ENCODE measurements around the gene AOPEP.

AOPEP gene

GRCh38 chr9:94808926-94809700, 82.6 kb downstream of the AOPEP start:
- no peaks in the 10 kb centered on the region for H3K9me3 ChIP-seq (ENCODE audit: control insufficient read depth in 1 of 2, low read length in 2 of 2)
- H3K27ac ChIP-seq (ENCODE audit: low read depth, low read length) = no peak overlapping the region
- peaks cover 4 to 8% of the 10 kb centered on the region in 2 donors for H3K36me3 ChIP-seq (ENCODE audit: control insufficient read depth in 1 of 2, insufficient read depth in 2 of 2, low read length in 2 of 2)
- H3K9ac ChIP-seq (ENCODE audit: low read depth in 1 of 2, low read length in 2 of 2) = no peak overlapping the region
- H3K4me3 ChIP-seq (ENCODE audit: low read depth in 1 of 2, low read length in 2 of 2) = no peak overlapping the region
- H3K4me1 ChIP-seq (ENCODE audit: control insufficient read depth in 1 of 2, insufficient read depth in 2 of 2, low read length in 2 of 2) = peaks cover 18 to 27% of the 10 kb centered on the region in 2 donors
- no peaks in the 10 kb centered on the region for H3K27me3 ChIP-seq (ENCODE audit: control insufficient read depth in 1 of 2, insufficient read depth in 2 of 2, low read length in 2 of 2)

- Histone ChIP-seq H3K9me3 (ENCODE audit: control insufficient read depth in 1 of 2, low read length in 2 of 2) (no peaks in the 10 kb centered on the region), H3K4me3 (ENCODE audit: low read depth in 1 of 2, low read length in 2 of 2) (no peak overlapping the region), H3K27ac (ENCODE audit: low read depth, low read length) (no peak overlapping the region), H3K36me3 (ENCODE audit: control insufficient read depth in 1 of 2, insufficient read depth in 2 of 2, low read length in 2 of 2) (peaks cover 4 to 8% of the 10 kb centered on the region in 2 donors), H3K4me1 (ENCODE audit: control insufficient read depth in 1 of 2, insufficient read depth in 2 of 2, low read length in 2 of 2) (peaks cover 13 to 22% of the 10 kb centered on the region in 2 donors), H3K27me3 (ENCODE audit: control insufficient read depth in 1 of 2, insufficient read depth in 2 of 2, low read length in 2 of 2) (no peaks in the 10 kb centered on the region), H3K9ac (ENCODE audit: low read depth in 1 of 2, low read length in 2 of 2) (no peak overlapping the region)
Measured at GRCh38 chr9:94809778-94810177, 83.3 kb downstream of the AOPEP start.

- Histone ChIP-seq H3K4me1 (ENCODE audit: control insufficient read depth in 1 of 2, insufficient read depth in 2 of 2, low read length in 2 of 2) (peaks cover 4 to 9% of the 10 kb centered on the region in 2 donors), H3K27me3 (ENCODE audit: control insufficient read depth in 1 of 2, insufficient read depth in 2 of 2, low read length in 2 of 2) (no peaks in the 10 kb centered on the region), H3K36me3 (ENCODE audit: control insufficient read depth in 1 of 2, insufficient read depth in 2 of 2, low read length in 2 of 2) (peaks cover 4 to 8% of the 10 kb centered on the region in 2 donors), H3K4me3 (ENCODE audit: low read depth in 1 of 2, low read length in 2 of 2) (no peak overlapping the region), H3K27ac (ENCODE audit: low read depth, low read length) (no peak overlapping the region), H3K9ac (ENCODE audit: low read depth in 1 of 2, low read length in 2 of 2) (no peak overlapping the region), H3K9me3 (ENCODE audit: control insufficient read depth in 1 of 2, low read length in 2 of 2) (no peaks in the 10 kb centered on the region)
Measured at GRCh38 chr9:94811074-94811473, 84.6 kb downstream of the AOPEP start.

- Histone ChIP-seq H3K9ac (ENCODE audit: low read depth in 1 of 2, low read length in 2 of 2) (no peak overlapping the region), H3K4me3 (ENCODE audit: low read depth in 1 of 2, low read length in 2 of 2) (no peak overlapping the region), H3K36me3 (ENCODE audit: control insufficient read depth in 1 of 2, insufficient read depth in 2 of 2, low read length in 2 of 2) (peaks cover 2 to 6% of the 10 kb centered on the region in 2 donors), H3K4me1 (ENCODE audit: control insufficient read depth in 1 of 2, insufficient read depth in 2 of 2, low read length in 2 of 2) (no peaks in the 10 kb centered on the region), H3K9me3 (ENCODE audit: control insufficient read depth in 1 of 2, low read length in 2 of 2) (no peaks in the 10 kb centered on the region), H3K27me3 (ENCODE audit: control insufficient read depth in 1 of 2, insufficient read depth in 2 of 2, low read length in 2 of 2) (no peaks in the 10 kb centered on the region), H3K27ac (ENCODE audit: low read depth, low read length) (no peak overlapping the region)
Measured at GRCh38 chr9:94812343-94812742, 85.8 kb downstream of the AOPEP start.

GRCh38 chr9:94813379-94813778, 86.9 kb downstream of the AOPEP start:
- no peak overlapping the region for H3K4me3 ChIP-seq (ENCODE audit: low read depth in 1 of 2, low read length in 2 of 2)
- H3K27ac ChIP-seq (ENCODE audit: low read depth, low read length) = no peak overlapping the region
- H3K4me1 ChIP-seq (ENCODE audit: control insufficient read depth in 1 of 2, insufficient read depth in 2 of 2, low read length in 2 of 2) = no peaks in the 10 kb centered on the region
- H3K36me3 ChIP-seq (ENCODE audit: control insufficient read depth in 1 of 2, insufficient read depth in 2 of 2, low read length in 2 of 2) = peaks cover 0 to 4% of the 10 kb centered on the region in 2 donors
- H3K27me3 ChIP-seq (ENCODE audit: control insufficient read depth in 1 of 2, insufficient read depth in 2 of 2, low read length in 2 of 2) = no peaks in the 10 kb centered on the region
- no peak overlapping the region for H3K9ac ChIP-seq (ENCODE audit: low read depth in 1 of 2, low read length in 2 of 2)
- H3K9me3 ChIP-seq (ENCODE audit: control insufficient read depth in 1 of 2, low read length in 2 of 2) = no peaks in the 10 kb centered on the region

GRCh38 chr9:94817291-94818177, 91.0 kb downstream of the AOPEP start:
- H3K9ac ChIP-seq (ENCODE audit: low read depth in 1 of 2, low read length in 2 of 2) = no peak overlapping the region
- no peak overlapping the region for H3K27ac ChIP-seq (ENCODE audit: low read depth, low read length)
- no peaks in the 10 kb centered on the region for H3K36me3 ChIP-seq (ENCODE audit: control insufficient read depth in 1 of 2, insufficient read depth in 2 of 2, low read length in 2 of 2)
- H3K27me3 ChIP-seq (ENCODE audit: control insufficient read depth in 1 of 2, insufficient read depth in 2 of 2, low read length in 2 of 2) = no peaks in the 10 kb centered on the region
- no peak overlapping the region for H3K4me3 ChIP-seq (ENCODE audit: low read depth in 1 of 2, low read length in 2 of 2)
- H3K4me1 ChIP-seq (ENCODE audit: control insufficient read depth in 1 of 2, insufficient read depth in 2 of 2, low read length in 2 of 2) = no peaks in the 10 kb centered on the region
- H3K9me3 ChIP-seq (ENCODE audit: control insufficient read depth in 1 of 2, low read length in 2 of 2) = no peaks in the 10 kb centered on the region

- H3K9me3 ChIP-seq (ENCODE audit: control insufficient read depth in 1 of 2, low read length in 2 of 2) = no peaks in the 10 kb centered on the region
- no peaks in the 10 kb centered on the region for H3K4me1 ChIP-seq (ENCODE audit: control insufficient read depth in 1 of 2, insufficient read depth in 2 of 2, low read length in 2 of 2)
- H3K36me3 ChIP-seq (ENCODE audit: control insufficient read depth in 1 of 2, insufficient read depth in 2 of 2, low read length in 2 of 2) = no peaks in the 10 kb centered on the region
- no peak overlapping the region for H3K27ac ChIP-seq (ENCODE audit: low read depth, low read length)
- no peaks in the 10 kb centered on the region for H3K27me3 ChIP-seq (ENCODE audit: control insufficient read depth in 1 of 2, insufficient read depth in 2 of 2, low read length in 2 of 2)
- no peak overlapping the region for H3K9ac ChIP-seq (ENCODE audit: low read depth in 1 of 2, low read length in 2 of 2)
- H3K4me3 ChIP-seq (ENCODE audit: low read depth in 1 of 2, low read length in 2 of 2) = no peak overlapping the region
Measured at GRCh38 chr9:94818178-94818541, 91.7 kb downstream of the AOPEP start.

- H3K9me3 ChIP-seq (ENCODE audit: control insufficient read depth in 1 of 2, low read length in 2 of 2) = no peaks in the 10 kb centered on the region
- H3K4me3 ChIP-seq (ENCODE audit: low read depth in 1 of 2, low read length in 2 of 2) = no peak overlapping the region
- H3K27me3 ChIP-seq (ENCODE audit: control insufficient read depth in 1 of 2, insufficient read depth in 2 of 2, low read length in 2 of 2) = no peaks in the 10 kb centered on the region
- H3K27ac ChIP-seq (ENCODE audit: low read depth, low read length) = no peak overlapping the region
- H3K36me3 ChIP-seq (ENCODE audit: control insufficient read depth in 1 of 2, insufficient read depth in 2 of 2, low read length in 2 of 2) = no peaks in the 10 kb centered on the region
- no peak overlapping the region for H3K9ac ChIP-seq (ENCODE audit: low read depth in 1 of 2, low read length in 2 of 2)
- H3K4me1 ChIP-seq (ENCODE audit: control insufficient read depth in 1 of 2, insufficient read depth in 2 of 2, low read length in 2 of 2) = no peaks in the 10 kb centered on the region
Measured at GRCh38 chr9:94819161-94819687, 92.7 kb downstream of the AOPEP start.

- Histone ChIP-seq H3K27me3 (ENCODE audit: control insufficient read depth in 1 of 2, insufficient read depth in 2 of 2, low read length in 2 of 2) (no peaks in the 10 kb centered on the region), H3K9me3 (ENCODE audit: control insufficient read depth in 1 of 2, low read length in 2 of 2) (no peaks in the 10 kb centered on the region), H3K4me3 (ENCODE audit: low read depth in 1 of 2, low read length in 2 of 2) (no peak overlapping the region), H3K9ac (ENCODE audit: low read depth in 1 of 2, low read length in 2 of 2) (no peak overlapping the region), H3K4me1 (ENCODE audit: control insufficient read depth in 1 of 2, insufficient read depth in 2 of 2, low read length in 2 of 2) (no peaks in the 10 kb centered on the region), H3K36me3 (ENCODE audit: control insufficient read depth in 1 of 2, insufficient read depth in 2 of 2, low read length in 2 of 2) (no peaks in the 10 kb centered on the region), H3K27ac (ENCODE audit: low read depth, low read length) (no peak overlapping the region)
Measured at GRCh38 chr9:94821098-94821887, 94.8 kb downstream of the AOPEP start.
